Erythroblast (primary cell): ENCODE results near the gene TTL.

ENCODE experiments used
- GATA1 ChIP-seq: IDR thresholded peaks from 2 replicates; pipeline ENCODE4 v1.6.1; 2011; ENCODE audit warnings: low read depth, mild to moderate bottlenecking, control low read depth, low read length, moderate library complexity
- POLR2A ChIP-seq: IDR thresholded peaks from 2 replicates; pipeline ENCODE4 v1.6.1; 2011; ENCODE audit warnings: mild to moderate bottlenecking, low read length

DNA sequence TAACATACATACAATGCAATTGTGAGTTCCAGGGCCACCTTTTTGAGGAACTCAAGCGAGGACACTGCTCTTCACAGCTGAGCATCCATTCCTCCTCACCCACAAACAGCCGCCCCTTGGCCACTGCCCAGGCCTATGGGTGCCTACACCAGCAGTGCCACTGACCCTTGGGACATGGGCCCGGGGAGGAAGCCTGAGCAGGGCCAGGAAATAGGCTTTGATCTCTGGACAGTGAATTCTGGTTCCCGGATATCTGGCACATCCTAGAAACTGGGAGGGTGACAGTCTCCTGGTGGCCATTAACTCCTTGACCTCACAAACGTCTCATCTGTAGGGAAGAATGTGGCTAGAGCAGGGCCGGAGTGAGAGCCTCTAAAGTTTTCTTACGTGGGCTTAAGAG is 5.5 kb upstream of the TTL start:
- no peak for TF ChIP-seq POLR2A
- no peak for TF ChIP-seq GATA1
